AG10803 (cell line): ENCODE results near the gene TEN1.
"Not testable (repeated sequence)": the region's sequence is repeated elsewhere in the genome, so short reads cannot be mapped to it uniquely, and the experiment has no call there.

Source experiments
- DNase-seq: peaks from one replicate; pipeline ENCODE4 v3.0.0; 2010; ENCODE audit warnings: low read depth
- H3K4me3 ChIP-seq: 2 replicates; pipeline ENCODE4 v1.5.1; 2011; ENCODE audit warnings: mild to moderate bottlenecking, low read length, control low read depth
- CTCF ChIP-seq: conservative IDR thresholded peaks from 2 replicates; pipeline ENCODE4 v1.5.1; 2011; ENCODE audit warnings: mild to moderate bottlenecking, low read length, control low read depth, inconsistent platforms

The TEN1 gene

DNA sequence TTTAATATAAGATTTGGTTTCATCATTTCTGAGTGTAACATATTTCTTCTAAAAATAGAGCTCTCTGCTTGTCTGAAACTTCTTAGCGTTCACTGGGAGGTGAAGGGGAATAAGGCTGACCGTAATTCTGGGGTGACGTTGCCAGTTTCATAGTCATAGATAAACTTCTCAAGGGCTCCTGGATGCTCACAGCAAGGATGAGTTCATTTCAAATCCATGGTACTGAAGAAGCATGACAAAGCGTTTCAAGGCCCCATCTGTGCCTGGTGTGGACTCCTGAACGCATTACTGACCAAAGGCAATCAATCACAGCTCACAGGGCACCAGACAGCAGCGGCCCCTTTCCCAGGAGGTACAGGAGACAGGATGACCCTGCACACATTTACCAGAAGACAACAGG, 60.1 kb downstream of the TEN1 start:
- no peak for TF ChIP-seq CTCF
- no peak overlapping the region for H3K4me3 ChIP-seq
- no peak for DNase-seq

GRCh38 chr17:76040376-76040775, 61.3 kb downstream of the TEN1 start:
- no peak for TF ChIP-seq CTCF
- DNase-seq, result no peak
- H3K4me3 ChIP-seq, result no peak overlapping the region

GRCh38 chr17:76042868-76043267, 63.8 kb downstream of the TEN1 start:
- DNase-seq, result not testable (repeated sequence)

DNA sequence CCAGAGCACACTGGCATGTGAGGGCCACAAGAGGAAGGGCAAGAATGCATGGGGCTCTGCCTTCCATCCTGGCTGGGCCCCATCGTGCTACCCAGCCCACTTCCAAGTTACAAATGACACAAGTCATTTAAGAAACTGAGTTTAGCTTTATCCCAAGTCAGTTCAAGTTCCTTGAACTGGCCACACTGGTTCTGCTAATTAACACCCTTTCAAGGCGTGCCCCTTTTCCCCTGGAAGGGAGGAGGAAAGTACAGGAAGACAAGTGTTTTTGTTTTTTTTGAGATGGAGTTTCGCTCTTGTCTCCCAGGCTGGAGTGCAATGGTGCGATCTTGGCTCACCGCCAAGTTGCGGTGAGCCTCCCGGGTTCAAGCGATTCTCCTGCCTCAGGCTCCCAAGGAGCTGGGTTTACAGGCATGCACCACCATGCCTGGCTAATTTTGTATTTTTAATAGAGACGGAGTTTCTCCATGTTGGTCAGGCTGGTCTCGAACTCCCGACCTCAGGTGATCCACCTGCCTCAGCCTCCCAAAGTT, 65.5 kb downstream of the TEN1 start:
- not testable (repeated sequence) for DNase-seq, H3K4me3 ChIP-seq

More at GRCh38 chr17:76042868-76043267, 63.8 kb downstream of the TEN1 start:
- not testable (repeated sequence) for H3K4me3 ChIP-seq

- no peak for DNase-seq
- no peak for TF ChIP-seq CTCF
Measured at GRCh38 chr17:76046064-76046463, 67.0 kb downstream of the TEN1 start.

DNA sequence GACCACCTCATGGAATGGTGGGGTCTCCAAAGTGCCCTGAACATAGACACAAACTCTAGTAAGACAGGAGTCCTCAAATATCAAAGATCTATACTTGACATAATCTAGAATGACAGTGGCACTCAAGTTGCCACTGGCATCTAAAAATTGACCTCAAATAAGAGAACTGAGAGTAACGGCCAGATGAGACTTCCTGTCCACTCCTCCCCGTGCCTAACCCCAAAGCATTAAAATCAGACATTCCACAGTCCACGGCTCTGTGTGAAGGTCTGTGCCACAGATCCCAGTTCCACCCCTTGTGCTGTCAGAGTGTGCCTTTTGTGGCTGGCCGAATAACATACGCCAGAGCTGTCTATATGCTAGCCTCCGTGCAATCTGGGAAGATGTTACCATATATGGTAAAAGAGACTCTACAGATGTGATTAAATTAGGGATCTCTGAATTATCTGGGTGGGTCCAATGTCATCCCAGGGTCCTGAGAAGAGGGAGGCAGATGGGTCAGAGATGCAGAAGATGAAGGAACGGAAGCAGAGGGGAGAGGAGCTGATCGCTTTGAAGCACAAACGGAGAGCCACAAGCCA, 69.1 kb downstream of the TEN1 start:
- TF ChIP-seq CTCF, result no peak
- no peak overlapping the region for H3K4me3 ChIP-seq
- DNase-seq, result no peak

More at GRCh38 chr17:76046064-76046463, 67.0 kb downstream of the TEN1 start:
- no peak overlapping the region for H3K4me3 ChIP-seq

DNA sequence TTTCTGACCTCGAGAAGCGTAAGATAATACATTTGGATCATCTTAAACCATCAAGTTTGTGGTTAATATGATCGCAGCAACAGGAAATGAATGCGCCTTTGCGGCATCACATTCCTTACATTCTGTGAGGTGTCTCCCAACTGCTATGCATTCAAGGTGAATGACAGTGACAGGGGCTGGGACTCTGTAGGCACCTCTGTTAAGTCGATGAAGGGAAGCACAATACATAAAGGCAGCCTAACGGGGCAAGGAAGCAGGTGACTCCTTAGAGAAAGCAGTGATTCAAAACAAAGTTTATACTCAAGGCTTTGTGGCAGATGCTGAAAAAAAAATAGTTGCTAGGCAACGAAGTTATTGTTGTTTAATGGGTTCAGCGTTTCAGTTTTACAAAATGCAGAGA, 69.7 kb downstream of the TEN1 start:
- DNase-seq, result no peak
- no peak overlapping the region for H3K4me3 ChIP-seq
- TF ChIP-seq CTCF, result no peak

GRCh38 chr17:76049239-76049638, 70.2 kb downstream of the TEN1 start:
- no peak overlapping the region for H3K4me3 ChIP-seq
- no peak for TF ChIP-seq CTCF
- DNase-seq, result no peak
